ENCODE results near the gene PPP2R2C.

The PPP2R2C gene

DNA sequence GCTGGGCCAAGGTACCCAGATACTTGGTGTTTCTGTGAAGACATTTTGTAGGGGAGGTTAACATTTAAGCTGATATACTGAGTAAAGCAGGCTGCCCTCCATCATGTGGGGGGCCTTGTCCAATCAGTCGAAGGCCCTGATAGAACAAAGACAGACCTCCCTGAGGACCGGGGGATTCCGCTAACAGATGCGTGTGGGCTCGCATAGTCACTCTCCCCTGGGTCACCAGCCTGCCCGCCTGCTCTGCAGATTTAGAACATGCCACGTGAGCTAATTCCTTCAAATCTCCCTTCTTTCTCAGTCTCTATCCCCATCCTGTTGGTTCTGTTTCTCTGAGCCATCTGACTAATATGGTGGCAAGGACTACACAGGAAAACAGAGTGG lies 142.0 kb downstream of the PPP2R2C start:
- TF ChIP-seq, protein P1, sequence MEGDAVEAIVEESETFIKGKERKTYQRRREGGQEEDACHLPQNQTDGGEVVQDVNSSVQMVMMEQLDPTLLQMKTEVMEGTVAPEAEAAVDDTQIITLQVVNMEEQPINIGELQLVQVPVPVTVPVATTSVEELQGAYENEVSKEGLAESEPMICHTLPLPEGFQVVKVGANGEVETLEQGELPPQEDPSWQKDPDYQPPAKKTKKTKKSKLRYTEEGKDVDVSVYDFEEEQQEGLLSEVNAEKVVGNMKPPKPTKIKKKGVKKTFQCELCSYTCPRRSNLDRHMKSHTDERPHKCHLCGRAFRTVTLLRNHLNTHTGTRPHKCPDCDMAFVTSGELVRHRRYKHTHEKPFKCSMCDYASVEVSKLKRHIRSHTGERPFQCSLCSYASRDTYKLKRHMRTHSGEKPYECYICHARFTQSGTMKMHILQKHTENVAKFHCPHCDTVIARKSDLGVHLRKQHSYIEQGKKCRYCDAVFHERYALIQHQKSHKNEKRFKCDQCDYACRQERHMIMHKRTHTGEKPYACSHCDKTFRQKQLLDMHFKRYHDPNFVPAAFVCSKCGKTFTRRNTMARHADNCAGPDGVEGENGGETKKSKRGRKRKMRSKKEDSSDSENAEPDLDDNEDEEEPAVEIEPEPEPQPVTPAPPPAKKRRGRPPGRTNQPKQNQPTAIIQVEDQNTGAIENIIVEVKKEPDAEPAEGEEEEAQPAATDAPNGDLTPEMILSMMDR (IDR thresholded peaks at IDR 0.05; ENCODE audit: insufficient read depth, missing control alignments): no peak
- DNase-seq (ENCODE audit: insufficient read length, low spot score): no peak
- no peak for FAIRE-seq

GRCh38 chr4:6329478-6330383 lies 142.7 kb downstream of the PPP2R2C start:
- TF ChIP-seq, protein P1 (IDR thresholded peaks at IDR 0.05; ENCODE audit: insufficient read depth, missing control alignments): no peak
- DNase-seq (ENCODE audit: insufficient read length, low spot score): no peak
- FAIRE-seq: no peak

DNA sequence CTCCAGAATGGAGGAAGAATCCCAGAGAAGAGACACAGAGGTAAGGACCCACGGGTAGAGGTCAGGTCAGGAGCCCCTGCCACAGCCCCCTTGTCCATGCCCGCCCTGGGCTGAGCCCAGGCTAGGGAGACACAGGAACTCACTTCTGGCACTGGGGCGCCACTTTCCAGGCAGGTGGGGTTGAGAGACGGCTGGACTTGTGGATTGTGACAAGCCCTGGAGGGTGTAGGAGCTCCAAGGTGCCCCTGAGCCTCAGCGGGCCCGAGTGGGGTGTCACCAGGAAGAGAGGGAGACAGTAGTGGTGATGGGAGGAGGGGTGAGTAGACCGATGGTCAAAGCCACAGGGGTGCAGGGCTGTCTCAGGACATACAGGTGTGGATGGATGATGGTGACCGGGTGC lies 143.9 kb downstream of the PPP2R2C start:
- TF ChIP-seq, protein P1 (IDR thresholded peaks at IDR 0.05; ENCODE audit: insufficient read depth, missing control alignments): no peak
- no peak for FAIRE-seq
- DNase-seq (ENCODE audit: insufficient read length, low spot score): no peak

- TF ChIP-seq, protein P1 (IDR thresholded peaks at IDR 0.05; ENCODE audit: insufficient read depth, missing control alignments): peak; percentile 76
- peak; percentile 82 for DNase-seq (ENCODE audit: insufficient read length, low spot score)
- no peak for FAIRE-seq
Observed at GRCh38 chr4:6327220-6327917, 145.0 kb downstream of the PPP2R2C start.

GRCh38 chr4:6326312-6327060 lies 145.9 kb downstream of the PPP2R2C start:
- DNase-seq (ENCODE audit: insufficient read length, low spot score) (no peak), FAIRE-seq (no peak)
- TF ChIP-seq, protein P1 (IDR thresholded peaks at IDR 0.05; ENCODE audit: insufficient read depth, missing control alignments): no peak

DNA sequence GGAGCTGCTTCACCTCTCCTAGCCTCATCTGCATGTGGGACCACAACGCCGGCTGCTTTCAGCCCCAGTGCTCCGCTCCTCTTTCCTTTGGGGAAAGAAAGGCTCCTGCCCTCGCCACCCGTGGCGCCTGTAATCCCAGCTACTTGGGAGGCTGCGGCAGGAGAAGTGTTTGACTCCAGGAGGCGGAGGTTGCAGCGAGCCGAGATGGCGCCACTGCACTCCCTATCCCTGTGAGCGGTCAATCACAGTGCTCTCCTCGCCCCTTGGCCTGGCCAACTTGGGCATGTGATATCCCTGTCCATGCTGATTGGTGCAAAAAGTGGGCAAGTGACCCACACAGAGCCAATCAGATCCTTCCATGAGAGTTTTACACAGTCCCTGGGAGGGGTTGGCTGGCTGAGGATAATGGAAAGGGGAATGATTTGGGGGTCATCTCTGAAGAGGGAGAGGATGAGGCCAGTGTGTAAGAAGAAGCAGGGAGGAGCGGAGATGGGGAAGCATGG lies 146.6 kb downstream of the PPP2R2C start:
- FAIRE-seq (no peak), DNase-seq (ENCODE audit: insufficient read length, low spot score) (no peak)
- TF ChIP-seq, protein P1 (IDR thresholded peaks at IDR 0.05; ENCODE audit: insufficient read depth, missing control alignments): no peak

Data from D721Med (cell line).